Mesenteric fat pad (tissue), 1 donor: ENCODE results near the gene ST6GAL1. TPM values are rescaled to one million over a fixed set of nuclear protein-coding genes. Genes with fewer than 3 reads are reported as not detected.

Experiments used
- DNase-seq: peaks from one replicate; pipeline ENCODE4 v3.0.0-alpha.2; 2020; ENCODE audit warnings: low spot score
- total RNA-seq: library from RNA; stranded (reverse); fragmentation: NEBNext Ultra II Directional; extraction: Animal tissue kit (Norgen Biotek cat#: 25700); gene quantifications from one replicate; pipeline ENCODE4 v1.2.1, GENCODE V29; 2021
- donor health status: DM: yes; HTN: yes; CAD: no.

ST6GAL1 gene
- total RNA-seq, 1 donor from 2014 or later = 35.6 TPM

DNA sequence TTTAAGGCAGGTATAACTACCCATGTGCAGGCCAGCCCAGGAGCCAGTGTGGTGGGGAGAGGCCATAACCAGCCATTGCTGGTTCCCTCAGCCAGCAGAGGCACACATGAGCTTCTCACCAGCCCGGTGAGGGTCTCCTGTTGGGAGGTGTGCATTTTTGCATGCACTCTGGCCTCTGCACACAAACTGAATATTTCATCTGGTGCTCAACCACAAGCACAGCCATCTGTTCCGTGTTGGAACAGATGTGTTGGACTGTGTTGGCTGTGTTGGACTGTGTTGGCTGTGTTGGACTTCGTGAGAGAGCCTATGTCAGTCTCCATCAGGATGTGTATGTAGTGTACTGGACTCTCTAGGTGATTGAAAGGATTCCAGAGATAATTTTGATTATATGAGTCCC lies 141.8 kb downstream of the ST6GAL1 start:
- DNase-seq = no peak

DNA sequence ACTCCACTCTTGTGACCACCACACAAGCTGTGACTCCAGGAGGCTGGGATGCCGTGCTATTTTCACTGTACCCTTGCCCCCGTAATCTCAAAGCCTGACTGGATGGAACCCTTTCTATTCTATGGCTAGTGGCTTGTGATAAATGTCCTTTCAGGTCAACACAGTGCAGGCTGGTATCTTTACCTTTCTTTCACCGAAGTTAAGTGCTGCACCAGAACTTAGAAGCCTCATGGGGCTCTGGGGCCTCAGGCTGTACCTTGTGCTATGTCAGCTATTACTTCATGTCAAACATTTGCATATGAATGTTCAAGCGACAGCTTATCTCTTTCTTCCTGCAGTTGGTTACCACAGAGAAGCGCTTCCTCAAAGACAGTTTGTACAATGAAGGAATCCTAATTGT lies 142.2 kb downstream of the ST6GAL1 start:
- no peak for DNase-seq

DNA sequence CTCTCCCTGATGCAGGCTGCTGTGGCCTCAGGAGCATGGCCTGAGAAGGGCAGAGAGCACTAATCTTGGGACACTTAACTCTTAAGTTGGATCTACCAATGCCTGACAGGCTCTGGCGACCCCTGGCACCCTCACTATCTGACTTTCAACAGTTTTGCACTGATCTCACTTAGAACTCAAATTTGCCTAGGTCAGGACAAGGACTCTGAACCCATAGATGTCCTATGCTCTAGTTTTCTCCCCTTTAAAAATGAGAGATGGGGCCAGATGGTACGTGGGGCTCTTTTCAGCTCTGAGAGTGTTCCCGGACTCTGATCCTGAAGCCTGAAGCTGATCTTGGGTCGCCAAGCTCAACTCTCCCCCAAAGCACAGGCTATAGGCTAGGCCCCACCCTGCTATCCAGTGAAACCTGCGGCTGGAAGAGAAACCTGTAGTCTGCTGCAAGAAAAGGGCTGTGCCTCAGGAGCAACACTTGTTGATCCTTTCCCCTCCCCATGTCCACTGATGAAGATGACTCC lies 143.3 kb downstream of the ST6GAL1 start:
- DNase-seq = no peak

DNA sequence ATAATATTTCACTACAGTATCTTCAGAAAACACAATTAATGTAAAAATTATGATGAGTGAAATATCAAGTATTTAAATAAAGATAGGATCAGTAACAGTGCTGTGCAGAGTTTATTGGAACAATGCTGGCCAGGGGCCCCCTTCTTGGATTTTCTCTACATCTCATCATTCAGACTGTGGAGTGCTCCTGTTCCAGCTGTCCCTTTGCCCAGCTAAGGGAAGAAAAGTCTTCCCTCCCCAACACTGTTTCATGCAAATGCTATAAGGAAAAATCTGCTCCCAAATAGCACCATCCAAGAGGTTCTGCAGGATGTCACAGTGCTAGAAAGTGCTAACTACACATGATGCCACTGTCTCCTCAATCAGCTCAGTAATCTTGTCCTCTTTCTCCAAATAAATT lies 144.5 kb downstream of the ST6GAL1 start:
- DNase-seq = no peak

DNA sequence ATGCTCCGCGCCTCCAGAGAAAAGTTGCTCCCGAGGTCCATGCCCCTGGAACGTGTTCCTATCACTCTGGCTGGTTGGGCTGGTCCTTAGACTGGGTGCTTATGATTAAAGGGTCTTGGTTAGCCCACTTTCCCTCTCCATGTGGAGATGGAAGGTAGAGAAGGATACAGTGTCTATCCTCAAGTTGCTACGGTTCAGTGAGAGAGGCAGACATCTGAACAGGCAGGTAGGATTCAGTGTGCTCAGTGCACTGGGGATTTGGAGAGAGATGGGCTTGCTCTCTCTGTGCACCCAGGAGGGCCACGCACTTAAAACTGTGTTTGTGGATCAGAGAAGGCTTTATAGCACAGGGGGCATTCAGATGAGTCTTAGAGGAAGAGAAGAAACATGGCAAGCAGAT lies 146.0 kb downstream of the ST6GAL1 start:
- DNase-seq = no peak

DNA sequence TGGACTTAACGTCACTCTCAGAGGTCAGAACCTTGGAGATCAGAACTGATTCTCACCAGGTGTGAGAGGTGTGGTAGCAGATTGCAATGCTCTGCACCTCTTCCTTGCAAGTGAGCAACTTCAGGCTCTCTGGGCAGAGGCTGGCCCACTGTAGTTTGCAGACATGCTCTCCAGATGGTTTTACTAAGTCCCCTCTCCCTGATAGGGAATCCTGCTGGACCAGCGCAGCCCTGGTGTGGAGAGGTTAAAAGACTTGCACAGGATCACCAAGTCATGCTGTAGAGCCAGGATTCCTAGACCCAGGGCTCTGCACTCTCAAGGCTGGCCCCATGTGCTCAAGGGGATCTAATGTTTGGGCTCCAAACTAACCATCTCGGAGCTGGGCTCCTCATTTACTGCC lies 146.8 kb downstream of the ST6GAL1 start:
- DNase-seq = no peak

DNA sequence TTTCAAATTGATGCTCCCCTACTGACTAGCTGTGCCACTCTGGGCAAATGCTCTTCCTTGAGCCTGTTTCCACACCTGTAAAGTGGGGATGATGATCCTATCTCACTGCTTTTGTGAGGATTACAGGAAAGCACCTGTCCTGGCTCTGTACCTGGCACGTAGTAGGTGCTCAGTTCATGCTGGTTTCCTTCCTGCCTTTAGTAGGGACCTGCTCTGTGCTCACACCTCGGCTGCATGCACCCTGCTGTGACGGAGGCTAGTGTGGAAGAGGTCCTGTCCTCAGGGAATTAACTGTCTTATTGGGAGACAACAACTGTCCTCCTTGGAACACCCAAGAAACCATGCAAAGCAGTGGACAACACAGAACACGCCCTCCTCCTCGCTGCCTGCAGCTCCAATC lies 147.2 kb downstream of the ST6GAL1 start:
- no peak for DNase-seq

DNA sequence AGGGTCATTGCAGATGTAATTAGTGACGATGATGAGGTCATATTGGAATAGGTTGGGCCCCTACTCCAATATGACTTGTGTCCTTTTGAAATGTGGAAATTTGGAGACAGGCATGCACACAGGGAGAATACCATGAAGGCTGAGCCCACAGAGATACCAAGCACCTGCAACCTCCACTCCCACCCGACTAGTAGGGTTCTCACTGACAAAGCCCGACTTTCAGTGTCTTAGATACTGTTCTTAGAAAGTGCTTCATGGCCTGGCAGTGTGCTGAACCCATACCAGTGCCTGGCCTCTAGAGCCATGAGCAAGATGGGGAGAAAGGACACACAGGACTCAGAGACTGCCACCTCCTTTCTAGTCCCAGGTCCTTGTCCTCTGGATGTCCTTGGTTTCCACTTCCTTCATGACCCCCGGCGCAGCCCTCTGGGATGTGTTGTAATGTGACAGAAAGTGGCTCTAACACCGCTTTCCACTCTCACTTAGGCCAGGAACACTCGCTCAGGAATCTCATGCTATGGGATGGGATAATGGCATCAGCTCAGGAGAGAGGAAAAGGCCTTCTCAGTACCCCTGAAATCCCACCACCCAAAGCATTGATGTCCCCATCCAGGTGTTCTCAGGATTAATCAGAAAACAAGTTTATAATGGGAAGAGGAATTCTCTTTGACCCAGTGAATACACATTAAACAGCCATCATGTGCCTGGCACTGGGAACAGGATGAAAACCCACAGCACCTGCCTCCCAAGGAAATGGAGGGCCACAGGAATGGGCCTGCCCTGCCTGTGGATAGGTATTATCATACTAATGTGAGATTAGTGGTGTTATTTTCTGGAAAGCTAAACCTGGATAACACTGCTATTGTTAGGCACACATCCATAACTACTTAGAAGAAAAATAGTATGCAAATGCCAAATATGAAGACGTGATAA lies 149.0 kb downstream of the ST6GAL1 start:
- DNase-seq = no peak

DNA sequence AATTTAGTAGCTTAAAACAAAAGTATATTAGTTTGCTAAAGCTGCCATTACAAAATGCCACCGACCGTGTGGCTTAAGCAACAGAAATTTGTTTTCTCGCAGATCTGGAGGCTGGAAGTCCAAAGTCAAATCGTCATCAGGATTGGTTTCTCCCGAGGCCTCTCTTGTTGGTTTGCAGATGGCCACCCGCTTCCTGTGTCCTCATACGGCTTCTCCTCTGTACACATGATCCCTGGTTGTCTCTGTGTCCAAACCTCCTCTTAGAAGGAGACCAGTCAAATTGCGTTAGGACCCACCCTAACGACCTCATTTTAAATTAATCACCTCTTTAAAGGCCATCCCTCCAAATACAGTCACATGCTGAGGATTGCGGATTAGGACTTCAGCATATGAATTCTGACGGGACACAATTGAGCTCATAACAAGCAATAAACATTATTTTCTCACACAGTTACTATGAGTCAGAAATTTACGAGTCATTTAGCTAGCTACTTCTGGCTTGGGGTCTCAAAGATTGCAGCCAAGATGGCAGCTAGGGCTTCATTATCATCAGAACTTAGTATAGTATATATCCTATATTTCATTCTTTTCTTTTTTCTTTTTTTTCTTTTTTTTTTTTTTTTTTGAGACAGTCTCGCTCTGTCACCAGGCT lies 150.6 kb downstream of the ST6GAL1 start:
- no peak for DNase-seq

DNA sequence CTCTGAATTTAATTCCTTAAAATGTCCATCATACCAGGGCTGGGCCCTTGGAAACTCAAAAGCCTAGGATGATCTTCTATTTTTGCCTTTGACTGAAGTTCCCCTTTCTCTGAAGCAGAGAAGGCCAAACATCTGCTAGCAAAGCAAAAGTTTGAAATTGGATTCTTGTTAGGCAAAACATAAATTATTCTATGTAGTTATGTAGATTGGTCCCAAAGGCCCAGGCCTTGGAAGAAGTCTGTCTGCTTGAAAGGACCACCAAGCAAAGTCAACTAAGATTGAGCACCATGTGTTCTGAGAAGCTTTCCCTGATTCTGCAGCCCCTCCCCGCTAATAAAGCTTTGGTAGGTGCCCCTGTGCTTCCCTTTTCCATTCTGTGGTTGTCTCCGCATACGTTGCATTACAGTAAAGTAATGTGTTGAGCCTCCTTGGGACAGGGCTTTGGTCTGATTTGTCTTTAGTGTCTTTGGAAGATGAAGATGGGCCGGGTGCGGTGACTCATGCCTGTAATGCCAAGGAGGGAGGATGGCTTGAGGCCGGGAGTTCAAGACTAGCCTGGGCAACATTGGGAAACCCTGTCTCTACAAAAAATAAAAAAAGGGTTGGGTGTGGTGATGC lies 152.5 kb downstream of the ST6GAL1 start:
- DNase-seq = no peak

DNA sequence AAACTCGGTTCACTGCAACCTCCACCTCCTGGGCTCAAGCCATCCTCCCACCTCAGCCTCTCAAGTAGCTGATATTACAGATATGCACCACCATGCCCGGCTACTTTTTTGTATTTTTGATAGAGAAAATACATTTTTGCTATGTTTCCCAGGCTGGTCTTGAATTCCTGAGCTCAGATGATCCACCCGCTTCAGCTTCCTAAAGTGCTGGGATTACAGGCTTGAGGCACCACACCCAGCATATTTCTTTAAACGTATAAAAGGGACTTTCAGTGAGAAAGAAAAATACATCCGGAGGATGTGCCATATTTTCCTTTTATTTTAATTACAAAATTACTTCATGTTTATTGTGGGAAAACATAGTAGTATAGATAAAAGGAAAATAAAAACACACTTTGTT lies 153.8 kb downstream of the ST6GAL1 start:
- no peak for DNase-seq

DNA sequence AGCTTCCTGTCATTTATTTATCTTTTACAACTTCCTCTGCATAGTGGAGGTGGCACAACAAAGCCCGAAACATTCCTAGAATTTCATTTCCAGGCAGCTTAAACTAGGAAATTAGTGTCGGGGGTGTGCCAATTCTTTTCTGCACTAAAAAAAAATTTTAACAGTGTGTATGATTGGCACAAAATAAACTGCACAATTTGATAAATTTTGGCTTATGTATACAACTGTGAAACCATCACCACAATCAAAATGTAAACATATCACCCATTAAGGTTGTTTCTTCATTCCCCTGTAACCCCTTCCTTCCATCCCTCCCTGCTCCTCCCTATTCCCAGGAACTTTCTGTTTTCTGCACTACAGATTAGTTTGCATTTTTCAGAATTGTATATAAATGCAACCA lies 154.3 kb downstream of the ST6GAL1 start:
- DNase-seq = no peak

DNA sequence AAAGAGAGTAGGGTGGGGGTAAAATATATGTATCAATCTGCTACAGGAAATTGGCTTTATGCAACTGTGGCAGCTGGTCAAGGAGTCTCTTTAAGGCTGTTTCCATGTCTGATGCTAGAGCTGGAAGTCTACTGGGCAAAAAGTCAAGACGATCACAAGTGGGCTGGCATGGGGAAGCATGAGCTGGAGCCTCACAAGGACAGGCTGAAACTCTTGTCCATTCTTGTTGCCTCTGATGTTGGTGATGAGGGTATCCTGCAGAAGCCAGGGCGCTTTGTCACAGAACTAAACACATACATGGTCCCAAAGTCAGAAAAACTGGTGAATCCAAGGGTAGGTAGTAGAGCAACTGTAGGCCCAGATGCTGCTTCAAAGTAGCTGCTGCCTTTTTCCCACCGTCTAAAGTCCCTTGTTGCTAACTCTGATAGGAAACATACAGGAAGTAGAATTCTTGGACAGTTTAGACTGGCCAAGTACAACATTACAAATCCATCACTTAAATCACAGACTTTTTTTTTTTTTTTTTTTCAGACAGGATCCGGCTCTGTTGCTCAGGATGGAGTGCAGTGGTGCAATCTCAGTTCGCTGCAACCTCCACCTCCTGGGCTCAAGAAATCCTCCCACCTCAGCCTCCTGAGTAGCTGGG lies 154.8 kb downstream of the ST6GAL1 start:
- DNase-seq = no peak

DNA sequence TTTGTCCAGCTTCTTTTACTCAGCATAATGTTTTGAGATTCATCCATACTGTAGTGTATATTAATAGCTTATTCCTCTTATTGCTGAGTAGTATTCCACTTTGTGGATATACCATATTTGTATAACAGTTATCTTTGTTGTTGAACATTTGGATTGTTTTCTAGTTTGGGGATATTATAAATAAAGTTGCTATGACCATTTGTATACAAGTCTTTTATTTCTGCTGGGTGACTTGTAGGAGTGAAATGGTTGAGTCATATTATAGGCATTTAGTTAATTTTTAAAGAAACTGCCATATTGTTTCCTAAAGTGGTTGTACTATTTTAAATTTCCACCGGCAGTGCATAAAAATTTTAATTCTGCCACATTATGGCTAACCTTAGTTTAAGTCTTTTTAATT lies 155.6 kb downstream of the ST6GAL1 start:
- no peak for DNase-seq

DNA sequence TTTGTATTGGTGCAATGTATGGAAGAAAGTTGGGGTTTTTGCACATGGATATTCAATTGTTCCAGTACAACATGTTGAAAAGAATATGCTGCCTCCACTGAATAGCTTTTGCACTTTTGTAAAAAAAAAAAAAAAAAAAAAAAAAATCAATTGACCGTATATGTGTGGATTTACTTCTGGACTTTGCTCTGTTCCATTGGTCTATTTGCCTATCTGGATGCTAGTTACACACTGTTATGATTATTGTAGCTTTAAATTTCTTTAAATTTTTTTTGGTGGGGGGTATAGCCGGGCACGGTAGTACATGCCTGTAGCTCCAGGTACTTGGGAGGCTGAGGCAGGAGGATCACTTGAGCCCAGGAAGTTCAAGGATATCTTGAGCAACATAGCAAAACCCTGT lies 156.5 kb downstream of the ST6GAL1 start:
- no peak for DNase-seq

DNA sequence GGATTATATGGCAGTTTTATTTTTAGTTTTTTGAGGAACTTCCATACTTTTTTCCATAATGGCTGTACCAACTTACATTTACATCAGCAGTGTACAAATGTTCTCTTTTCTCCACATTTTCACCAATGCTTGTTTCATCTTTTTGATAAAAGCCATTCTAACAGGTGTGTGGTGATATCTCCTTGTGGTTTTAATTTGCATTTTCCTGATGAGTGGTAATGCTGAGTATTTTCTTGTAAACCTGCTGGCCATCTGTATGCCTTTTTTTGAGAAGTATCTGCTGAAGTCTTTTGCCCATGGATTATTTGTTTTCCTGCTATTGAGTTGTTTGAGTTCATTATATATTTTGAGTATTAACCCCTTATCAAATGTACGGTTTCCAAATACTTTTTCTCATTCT lies 158.4 kb downstream of the ST6GAL1 start:
- DNase-seq = no peak

DNA sequence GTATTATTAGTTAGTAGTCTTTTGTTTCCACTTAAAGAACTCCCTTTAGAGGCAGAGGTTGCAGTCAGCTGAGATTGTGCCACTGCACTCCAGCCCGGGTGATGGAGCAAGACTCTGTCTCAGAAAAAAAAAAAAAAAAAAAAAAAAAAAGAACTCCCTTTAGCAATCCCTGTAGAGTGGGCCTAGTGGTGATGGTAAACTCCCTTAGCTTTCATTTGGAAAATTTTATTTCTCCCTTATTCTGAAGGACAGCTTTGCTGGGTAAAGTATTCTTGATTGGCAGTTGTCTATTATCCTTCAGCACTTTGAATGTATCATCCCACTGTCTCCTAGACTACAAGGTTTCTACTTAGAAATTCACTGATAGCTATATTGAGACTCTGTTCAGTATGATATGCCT lies 163.0 kb downstream of the ST6GAL1 start:
- no peak for DNase-seq

DNA sequence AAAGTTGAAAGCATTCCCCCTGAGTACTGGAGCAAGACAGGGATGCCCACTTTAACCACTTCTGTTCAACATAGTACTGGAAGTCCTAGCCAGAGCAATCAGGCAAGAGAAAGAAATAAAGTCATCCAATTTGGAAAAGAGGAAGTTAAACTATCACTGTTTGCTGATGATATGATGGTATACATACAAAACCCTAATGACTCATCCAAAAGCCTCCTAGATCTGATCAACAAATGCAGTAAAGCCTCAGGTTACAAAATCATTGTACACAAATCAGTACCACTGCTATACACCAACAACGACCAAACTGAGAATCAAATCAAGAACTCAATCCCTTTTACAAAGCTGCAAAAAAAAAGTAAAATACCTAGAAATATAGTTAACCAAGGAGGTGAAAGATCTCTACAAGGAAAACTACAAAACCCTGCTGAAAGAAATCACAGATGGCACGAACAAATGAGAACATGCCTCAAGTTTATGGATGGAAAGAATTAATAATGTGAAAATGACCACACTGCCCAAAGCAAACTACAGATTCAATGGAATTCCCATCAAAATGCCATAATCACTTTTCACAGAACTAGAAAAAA lies 168.7 kb downstream of the ST6GAL1 start:
- no peak for DNase-seq

DNA sequence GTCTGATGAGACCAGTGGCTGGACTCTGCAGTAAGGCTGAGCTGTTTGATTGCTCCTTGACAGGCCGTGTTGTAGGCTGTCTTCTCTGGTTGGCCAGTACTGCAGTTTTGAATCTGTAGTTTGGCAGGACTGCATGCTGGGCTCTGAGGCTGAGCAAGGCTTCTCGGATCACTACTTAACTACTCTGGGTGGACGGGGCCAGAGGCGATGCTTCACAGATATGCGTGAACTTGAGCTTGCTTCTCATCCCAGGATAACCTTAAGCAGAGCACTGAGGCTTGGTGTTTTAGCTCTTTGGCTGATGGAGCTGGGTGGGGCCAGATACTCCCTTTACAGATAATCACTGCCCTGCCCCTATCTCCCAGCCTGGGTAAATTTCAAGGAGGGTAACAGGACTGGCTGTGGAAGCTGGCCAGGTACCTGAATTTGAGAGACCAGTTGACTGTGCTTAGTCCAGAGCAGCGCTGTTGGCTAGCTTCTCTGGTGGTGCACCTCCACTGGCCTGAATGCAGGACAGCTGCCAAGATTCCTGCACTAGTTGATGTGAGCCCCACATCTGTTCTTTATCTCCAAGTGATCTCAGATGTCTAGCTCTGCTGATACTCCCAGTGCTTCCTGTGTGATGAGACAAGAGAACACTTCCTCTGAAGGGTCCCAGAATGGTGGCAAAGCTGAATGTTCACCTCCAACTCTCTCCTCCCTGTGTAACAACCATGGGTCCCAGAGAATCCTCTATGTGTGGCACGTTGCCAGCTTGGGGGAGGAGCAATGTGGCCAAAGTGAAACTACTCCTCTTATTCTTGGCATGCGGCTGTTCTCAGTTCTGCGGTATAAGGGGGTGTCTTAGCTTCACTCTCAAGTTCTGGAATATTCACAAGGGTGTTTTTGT lies 171.1 kb downstream of the ST6GAL1 start:
- DNase-seq = no peak

DNA sequence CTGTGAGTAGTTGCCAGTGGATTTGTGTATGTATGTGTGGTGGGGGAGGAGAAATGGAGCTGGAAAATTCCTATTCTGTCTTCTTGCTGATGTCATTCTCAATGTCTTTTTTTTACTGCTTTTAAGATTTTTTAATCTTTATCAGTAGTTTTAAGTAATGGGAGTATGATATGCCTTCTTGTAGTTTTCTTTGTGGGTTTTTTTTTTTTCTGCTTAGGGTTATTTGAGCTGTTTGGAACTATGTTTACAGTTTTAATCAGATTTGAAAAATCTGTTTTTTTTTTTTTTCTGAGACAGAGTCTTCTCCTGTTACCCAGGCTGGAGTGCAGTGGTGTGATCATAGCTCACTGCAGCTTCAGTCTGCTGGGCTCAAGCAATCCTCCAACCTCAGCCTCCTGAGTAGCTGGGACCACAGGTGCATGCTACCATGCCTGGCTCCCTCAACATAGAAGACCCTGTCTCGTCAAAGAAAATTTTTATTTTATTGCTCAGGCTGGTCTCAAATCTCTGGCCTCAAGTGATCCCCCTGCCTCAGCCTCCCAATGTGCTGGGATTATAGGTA lies 171.8 kb downstream of the ST6GAL1 start:
- no peak for DNase-seq
